Stimulated activated CD4-positive, alpha-beta T cell treated with anti-CD3 and anti-CD28 coated beads, Interleukin-2, amount 100 ng/mL, for 48 hours (primary cell): ENCODE data around the gene EVA1B.

ENCODE experiments used
- DNase-seq, 2 donors: peaks; one replicate each; pipeline ENCODE4 v3.0.0-alpha.2; 2020

Gene EVA1B

DNA sequence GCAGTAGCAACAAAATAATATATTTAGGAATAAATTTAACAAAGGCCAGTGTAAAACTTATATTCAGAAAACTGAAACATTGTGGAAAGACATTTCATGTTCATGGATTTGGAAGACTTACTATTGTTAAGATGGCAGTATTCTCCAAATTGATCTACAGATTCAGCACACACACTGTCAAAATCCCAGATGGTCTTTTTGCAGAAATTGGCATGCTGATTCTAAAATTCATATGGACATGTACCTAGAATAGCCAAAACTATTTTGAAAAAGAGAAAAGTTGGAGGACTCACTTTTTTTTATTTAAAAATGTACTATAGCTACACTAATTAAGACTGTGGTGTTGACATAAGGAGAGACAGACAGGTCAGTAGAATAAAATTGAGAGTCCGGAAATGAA lies 49.2 kb downstream of the EVA1B start:
- DNase-seq = no peak

DNA sequence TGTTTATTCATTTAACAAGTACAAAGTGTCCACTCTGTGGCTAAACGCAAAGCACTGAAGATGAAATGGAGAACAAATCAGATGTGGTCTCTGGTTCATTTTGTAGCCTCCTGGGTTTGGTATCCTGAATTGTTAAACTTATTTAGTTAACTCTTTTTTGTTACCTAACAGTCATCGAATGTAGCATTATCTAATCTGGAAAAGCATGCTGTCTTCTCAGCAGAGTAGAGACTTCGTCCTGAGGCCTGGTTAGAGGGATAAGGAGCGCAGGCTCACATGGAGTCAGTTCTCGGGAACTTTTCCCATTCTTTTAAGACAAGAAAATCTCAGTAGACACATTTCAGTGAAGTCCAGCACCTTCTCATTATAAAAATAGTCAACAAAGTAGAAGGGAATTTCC lies 50.4 kb downstream of the EVA1B start:
- DNase-seq = no peak
